HepG2 (cell line): ENCODE data around the gene MAN2B2. TPM values are rescaled to one million over a fixed set of nuclear protein-coding genes. Genes with fewer than 3 reads are reported as not detected.

Experiments used
- AKNA ChIP-seq: sonication (generic); formaldehyde crosslinking; IDR thresholded peaks from 2 replicates; pipeline ENCODE4 v1.4.0; 2020; ENCODE audit warnings: missing genetic modification reagents, borderline replicate concordance
- ARID5B ChIP-seq: IDR thresholded peaks from 2 replicates; pipeline ENCODE4 v1.4.0; 2020; ENCODE audit warnings: mild to moderate bottlenecking, missing genetic modification reagents
- ETV6 ChIP-seq: sonication (generic); formaldehyde crosslinking; conservative IDR thresholded peaks from 2 replicates; pipeline ENCODE4 v1.4.0; 2020; ENCODE audit warnings: missing genetic modification reagents
- GABPB1 ChIP-seq: IDR thresholded peaks from 2 replicates; pipeline ENCODE4 v1.6.1; 2016; ENCODE audit warnings: mild to moderate bottlenecking, missing genetic modification reagents, moderate library complexity, missing compliant biosample characterization
- ISL2 ChIP-seq: sonication (generic); formaldehyde crosslinking; IDR thresholded peaks from 2 replicates; pipeline ENCODE4 v1.5.0; 2020; ENCODE audit warnings: missing genetic modification reagents
- KDM5A ChIP-seq: fragments of 200-600 bp; sonication (generic); IDR thresholded peaks from 2 replicates; pipeline ENCODE4 v1.7.0; 2018; ENCODE audit warnings: antibody characterized with exemption, mild to moderate bottlenecking, low read length, borderline replicate concordance
- MYNN ChIP-seq: sonication (generic); formaldehyde crosslinking; IDR thresholded peaks from 2 replicates; pipeline ENCODE4 v1.4.0; 2020; ENCODE audit warnings: mild to moderate bottlenecking, low read depth, missing genetic modification reagents
- NBN ChIP-seq: fragments of 450-650 bp; conservative IDR thresholded peaks from 2 replicates; pipeline ENCODE4 v1.6.1; 2017
- SETDB1 ChIP-seq: sonication (generic); formaldehyde crosslinking; IDR thresholded peaks from 2 replicates; pipeline ENCODE4 v1.5.1; 2020; ENCODE audit warnings: missing genetic modification reagents, mild to moderate bottlenecking, borderline replicate concordance
- SIX4 ChIP-seq: sonication (generic); formaldehyde crosslinking; IDR thresholded peaks from 2 replicates; pipeline ENCODE4 v1.4.0; 2020; ENCODE audit warnings: missing genetic modification reagents
- ZNF407 ChIP-seq: sonication (generic); formaldehyde crosslinking; IDR thresholded peaks from one replicate; pipeline ENCODE4 v1.5.1; 2020; ENCODE audit warnings: mild to moderate bottlenecking, missing genetic modification reagents; ENCODE audit errors: not compliant biosample characterization
- polyA plus RNA-seq, 8 experiments: library from polyadenylated mRNA; depleted of rRNA in 3 of 8; stranded (reverse) in 7 of 8; unstranded in 1 of 8; fragments of >200 nt; fragmentation: Illumina TruSeq in 4 of 8; extraction: Trizol in 4 of 8; gene quantifications; 2 replicates each; pipeline versions ENCODE4 v1.2.1 to v1.2.3, GENCODE V29; 2011 to 2016; ENCODE audit warnings: low read depth in 4 of 8, missing spikeins in 1 of 8, mixed read lengths in 1 of 8; ENCODE audit not compliant: insufficient read depth in 1 of 8
- total RNA-seq, 5 experiments: library from RNA; depleted of rRNA; stranded (reverse); fragments of >200 nt; fragmentation: Illumina TruSeq; extraction: Trizol; gene quantifications; 2 replicates each; pipeline ENCODE4 v1.2.3, GENCODE V29; 2016; ENCODE audit warnings: low read depth in 1 of 5

MAN2B2 gene
- total and polyA plus RNA-seq, 2 of the 13 experiments (the other 11 are each of a cell fraction or from before 2014, with no cell fraction given) = 4.8 to 5.4 TPM

GRCh38 chr4:6640292-6641163 lies 65.5 kb downstream of the MAN2B2 start, which contains the start of gene MRFAP1 (continued):
- TF ChIP-seq ARID5B (CRISPR knock-in tag) = 0 out of 2 replicates have a peak, but pooled peaks have one; percentile 13
- peak; percentile 91 for TF ChIP-seq KDM5A
- no peak for TF ChIP-seq SETDB1 (CRISPR knock-in tag)
- TF ChIP-seq ETV6 = no peak
- TF ChIP-seq ISL2 (CRISPR knock-in tag) = peak; percentile 74; the same call in 1 of the 2 replicates
- TF ChIP-seq NBN = no peak
- no peak for TF ChIP-seq MYNN
- TF ChIP-seq GABPB1 (CRISPR knock-in tag) = peak; percentile 86
- TF ChIP-seq AKNA (CRISPR knock-in tag) = 0 out of 2 replicates have a peak, but pooled peaks have one; percentile 27
- no peak for TF ChIP-seq ZNF407 (CRISPR knock-in tag)
- TF ChIP-seq SIX4 (CRISPR knock-in tag) = no peak
